ENCODE data around the gene CYP1A1. TPM values are rescaled to one million over a fixed set of nuclear protein-coding genes. Genes with fewer than 3 reads are reported as not detected.

The CYP1A1 gene
- 1 to 10 TPM in 1 of 4 donors, under 1 TPM in 1, not detected in 2; 0.18 to 1.1 TPM for total RNA-seq

GRCh38 chr15:74725225-74725774, at the start of gene CYP1A1:
Gene CYP1A1, minus strand, starts transcription at chr15:74725528. Its CDS starts 2,431 bp downstream, at chr15:74723097.
- DNase-seq, result no peak
- no CpG with 5 or more reads among the region's 10 CpGs for whole genome bisulfite sequencing, 2 donors

GRCh38 chr15:74773731-74774252, 48.5 kb upstream of the CYP1A1 start:
- H3K27me3 ChIP-seq, result peaks cover 0 to 10% (median 0%) of the 10 kb centered on the region in 4 donors
- WGBS, 2 donors, result 31 to 35% methylated on average over 4 to 5 of the region's 5 CpGs

More at GRCh38 chr15:74725225-74725774, at the start of gene CYP1A1:
- TF ChIP-seq CTCF (IDR thresholded peaks at IDR 0.05), result no peak
- TF ChIP-seq POLR2A (IDR thresholded peaks at IDR 0.05), result no peak
- intact Hi-C loops (cut with DNase I), result no loop called here
- peak within 1 kb of the TSS; percentile 38 to 65 (median 56) for H3K4me3 ChIP-seq
- peaks cover 8 to 26% (median 9%) of the 10 kb centered on the region in 3 donors for H3K4me1 ChIP-seq
- H3K27ac ChIP-seq, result peak within 1 kb of the TSS in 2 of 4 donors; percentile 50 to 62
- no peaks in the 10 kb centered on the region for H3K36me3 ChIP-seq
- H3K9me3 ChIP-seq, result no peaks in the 10 kb centered on the region
- H3K27me3 ChIP-seq, result peaks cover 0 to 49% (median 0%) of the 10 kb centered on the region in 4 donors

GRCh38 chr15:74773329-74773728, 48.0 kb upstream of the CYP1A1 start:
- no peak for DNase-seq
- Histone ChIP-seq H3K27ac (peak overlapping the region; percentile 80 to 99 (median 80)), H3K27me3 (peaks cover 0 to 12% (median 0%) of the 10 kb centered on the region in 4 donors), H3K4me1 (peaks cover 21 to 84% (median 51%) of the 10 kb centered on the region in 3 donors), H3K9me3 (no peaks in the 10 kb centered on the region), H3K36me3 (no peaks in the 10 kb centered on the region), H3K4me3 (no peak overlapping the region)
- WGBS, 2 donors, result 33 to 66% methylated on average over 2 to 4 of the region's 5 CpGs
- TF ChIP-seq CTCF (IDR thresholded peaks at IDR 0.05) (no peak), POLR2A (IDR thresholded peaks at IDR 0.05) (no peak)
- intact Hi-C loops (cut with DNase I), result loop anchor here (2.0 to 5.0 kb wide), 2 partner anchors 27 to 179 kb away; no protein-coding TSS in a partner anchor

More at GRCh38 chr15:74773731-74774252, 48.5 kb upstream of the CYP1A1 start:
- no peak for DNase-seq
- no peak for TF ChIP-seq POLR2A (IDR thresholded peaks at IDR 0.05)
- peak in 1 of 6 experiments; percentile 12 for TF ChIP-seq CTCF (IDR thresholded peaks at IDR 0.05)
- no peaks in the 10 kb centered on the region for H3K9me3 ChIP-seq
- H3K4me1 ChIP-seq, result peaks cover 21 to 84% (median 52%) of the 10 kb centered on the region in 3 donors
- peak overlapping the region; percentile 80 to 99 (median 80) for H3K27ac ChIP-seq
- H3K36me3 ChIP-seq, result no peaks in the 10 kb centered on the region
- no peak overlapping the region for H3K4me3 ChIP-seq
- intact Hi-C loops (cut with DNase I), result loop anchor here (2.0 to 5.0 kb wide), 2 partner anchors 27 to 179 kb away; no protein-coding TSS in a partner anchor

- intact Hi-C loops (cut with DNase I), result loop anchor here (5.0 kb wide), 1 partner anchor 182 kb away; no protein-coding TSS in a partner anchor
- H3K36me3 ChIP-seq, result no peaks in the 10 kb centered on the region
- no peaks in the 10 kb centered on the region for H3K9me3 ChIP-seq
- H3K4me1 ChIP-seq, result peaks cover 3 to 55% (median 30%) of the 10 kb centered on the region in 3 donors
- H3K4me3 ChIP-seq, result no peak overlapping the region
- H3K27ac ChIP-seq, result no peak overlapping the region
- no peak for DNase-seq
- peaks cover 0 to 24% (median 0%) of the 10 kb centered on the region in 4 donors for H3K27me3 ChIP-seq
- WGBS, 2 donors, result 50 to 70% methylated on average over 2 of the region's 4 CpGs
- TF ChIP-seq POLR2A (IDR thresholded peaks at IDR 0.05) (no peak), CTCF (IDR thresholded peaks at IDR 0.05) (no peak)
These were observed 45.0 kb upstream of the CYP1A1 start for GRCh38 chr15:74770211-74770903.

Measured in esophagus squamous epithelium (tissue), 5 donors.